ENCODE data around the gene TMCO4. TPM values are rescaled to one million over a fixed set of nuclear protein-coding genes. Genes with fewer than 3 reads are reported as not detected.

Gene TMCO4
- polyA plus RNA-seq, 4 donors: 13.1 to 59.0 (median 37.0) TPM

DNA sequence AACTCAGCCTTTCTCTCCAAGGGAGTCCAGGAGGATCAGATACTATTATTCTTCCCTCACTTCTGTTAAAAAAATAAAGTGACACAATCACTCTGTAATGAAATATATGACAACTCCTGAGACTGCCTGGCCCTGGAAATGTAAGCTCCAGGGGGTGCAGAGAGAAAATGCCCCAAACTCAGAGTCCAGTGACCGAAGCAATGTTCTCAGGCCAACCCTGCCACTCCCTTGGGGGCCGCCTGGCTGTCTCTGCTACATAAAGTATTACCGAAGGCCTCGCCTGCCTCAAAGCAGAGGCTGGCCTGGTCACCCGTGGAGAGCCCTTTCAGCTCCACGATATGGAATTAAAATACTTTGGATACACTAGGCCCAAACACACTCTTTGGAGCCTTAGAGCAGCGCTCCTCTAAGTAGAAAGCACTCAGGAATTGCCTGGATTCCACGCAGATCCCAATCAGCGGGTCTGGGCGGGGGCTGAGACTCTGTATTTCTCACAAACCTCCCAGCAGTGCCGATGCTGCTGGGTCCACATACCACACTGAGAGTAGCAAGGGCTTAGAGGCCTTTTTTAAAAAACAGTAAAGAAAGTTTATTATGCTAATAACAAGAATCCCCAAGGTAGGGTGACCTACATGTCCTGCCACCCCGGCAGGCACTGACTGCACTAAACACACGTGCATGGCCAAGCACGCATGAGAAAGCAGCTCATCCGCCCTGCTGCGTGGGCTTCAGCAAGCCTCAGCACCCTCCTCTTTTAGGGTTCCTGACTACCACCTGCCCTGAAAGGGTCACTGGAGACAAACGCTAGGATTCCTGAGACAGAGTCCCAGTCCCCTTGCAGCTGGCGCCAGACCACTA is 31.1 kb downstream of the TMCO4 start:
- Histone ChIP-seq H3K27ac (ENCODE audit: low read depth in 1 of 3, low read length in 2 of 3) (no peak overlapping the region), H3K36me3 (ENCODE audit: control insufficient read depth in 3 of 3, insufficient read depth in 2 of 3, low read depth in 1 of 3, low read length in 3 of 3) (peaks cover 2 to 38% (median 11%) of the 10 kb centered on the region in 3 donors), H3K4me1 (ENCODE audit: control insufficient read depth in 3 of 3, insufficient read depth in 2 of 3, low read depth in 1 of 3, low read length in 2 of 3) (peaks cover 0 to 7% (median 2%) of the 10 kb centered on the region in 3 donors), H3K27me3 (ENCODE audit: control insufficient read depth in 3 of 3, insufficient read depth in 3 of 3, low read length in 3 of 3) (no peaks in the 10 kb centered on the region), H3K4me3 (ENCODE audit: low read depth in 1 of 3, low read length in 3 of 3) (no peak overlapping the region), H3K9me3 (ENCODE audit: control insufficient read depth in 2 of 2, insufficient read depth in 1 of 2, low read depth in 1 of 2, low read length in 1 of 2) (no peaks in the 10 kb centered on the region)
- 88 to 95% (median 91%) methylated on average over 18 of the region's 18 CpGs for WGBS, 3 donors
- FAIRE-seq (no peak), DNase-seq (no peak)

DNA sequence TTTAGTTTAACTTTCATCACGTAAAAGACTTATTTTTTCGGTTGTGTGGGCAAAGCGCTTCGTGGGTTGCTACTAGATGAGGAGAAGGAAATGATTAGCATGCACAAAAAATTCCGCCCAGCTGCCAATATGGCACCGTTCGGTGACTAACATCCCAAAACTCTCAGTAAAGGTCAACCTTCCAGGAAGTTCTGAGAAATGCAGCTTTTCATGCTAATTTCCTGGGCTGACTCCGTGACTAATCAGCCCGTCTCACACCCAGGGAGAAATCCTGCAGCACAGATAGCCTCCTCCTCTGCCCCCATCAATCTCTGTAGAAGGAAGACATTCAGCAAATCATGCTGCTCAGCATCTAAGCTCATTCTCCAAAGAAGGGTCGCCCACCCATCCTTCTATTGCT is 34.1 kb downstream of the TMCO4 start:
- no peak for DNase-seq
- Histone ChIP-seq H3K4me3 (ENCODE audit: low read depth in 1 of 3, low read length in 3 of 3) (no peak overlapping the region), H3K27ac (ENCODE audit: low read depth in 1 of 3, low read length in 2 of 3) (peak overlapping the region; percentile 31 to 83 (median 53)), H3K9me3 (ENCODE audit: control insufficient read depth in 2 of 2, insufficient read depth in 1 of 2, low read depth in 1 of 2, low read length in 1 of 2) (no peaks in the 10 kb centered on the region), H3K27me3 (ENCODE audit: control insufficient read depth in 3 of 3, insufficient read depth in 3 of 3, low read length in 3 of 3) (no peaks in the 10 kb centered on the region), H3K36me3 (ENCODE audit: control insufficient read depth in 3 of 3, insufficient read depth in 2 of 3, low read depth in 1 of 3, low read length in 3 of 3) (peaks cover 2 to 31% (median 11%) of the 10 kb centered on the region in 3 donors), H3K4me1 (ENCODE audit: control insufficient read depth in 3 of 3, insufficient read depth in 2 of 3, low read depth in 1 of 3, low read length in 2 of 3) (peaks cover 0 to 7% (median 2%) of the 10 kb centered on the region in 3 donors)
- WGBS, 3 donors: 66 to 78% (median 69%) methylated on average over 10 of the region's 10 CpGs
- FAIRE-seq: no peak

DNA sequence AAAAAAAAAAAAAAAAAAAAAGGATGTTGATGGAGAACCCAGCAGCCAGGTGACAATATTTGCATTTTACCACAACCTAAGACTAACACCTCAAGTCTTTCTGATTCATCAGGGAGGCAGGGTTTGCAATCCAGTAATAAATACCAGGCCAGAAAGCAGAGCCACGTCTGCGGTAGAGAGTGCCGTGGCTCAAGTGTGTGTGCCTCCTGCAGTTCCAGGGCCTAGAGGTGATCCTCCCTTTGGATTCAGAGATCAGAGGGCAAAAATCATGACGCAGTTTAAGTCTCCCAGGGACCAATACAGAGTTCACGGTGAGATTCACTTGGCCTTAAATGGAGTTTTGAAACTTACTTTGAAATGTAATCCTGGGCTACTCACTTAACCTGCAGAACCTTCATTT is 34.9 kb downstream of the TMCO4 start:
- DNase-seq (peak; percentile 67 to 84), FAIRE-seq (no peak)
- no peaks in the 10 kb centered on the region for H3K9me3 ChIP-seq (ENCODE audit: control insufficient read depth in 2 of 2, insufficient read depth in 1 of 2, low read depth in 1 of 2, low read length in 1 of 2)
- peaks cover 2 to 26% (median 5%) of the 10 kb centered on the region in 3 donors for H3K36me3 ChIP-seq (ENCODE audit: control insufficient read depth in 3 of 3, insufficient read depth in 2 of 3, low read depth in 1 of 3, low read length in 3 of 3)
- H3K4me3 ChIP-seq (ENCODE audit: low read depth in 1 of 3, low read length in 3 of 3): no peak overlapping the region
- peaks cover 0 to 7% (median 2%) of the 10 kb centered on the region in 3 donors for H3K4me1 ChIP-seq (ENCODE audit: control insufficient read depth in 3 of 3, insufficient read depth in 2 of 3, low read depth in 1 of 3, low read length in 2 of 3)
- H3K27me3 ChIP-seq (ENCODE audit: control insufficient read depth in 3 of 3, insufficient read depth in 3 of 3, low read length in 3 of 3): no peaks in the 10 kb centered on the region
- H3K27ac ChIP-seq (ENCODE audit: low read depth in 1 of 3, low read length in 2 of 3): peak overlapping the region; percentile 31 to 83 (median 53)
- 43 to 70% (median 43%) methylated on average over 5 of the region's 5 CpGs for WGBS, 3 donors

DNA sequence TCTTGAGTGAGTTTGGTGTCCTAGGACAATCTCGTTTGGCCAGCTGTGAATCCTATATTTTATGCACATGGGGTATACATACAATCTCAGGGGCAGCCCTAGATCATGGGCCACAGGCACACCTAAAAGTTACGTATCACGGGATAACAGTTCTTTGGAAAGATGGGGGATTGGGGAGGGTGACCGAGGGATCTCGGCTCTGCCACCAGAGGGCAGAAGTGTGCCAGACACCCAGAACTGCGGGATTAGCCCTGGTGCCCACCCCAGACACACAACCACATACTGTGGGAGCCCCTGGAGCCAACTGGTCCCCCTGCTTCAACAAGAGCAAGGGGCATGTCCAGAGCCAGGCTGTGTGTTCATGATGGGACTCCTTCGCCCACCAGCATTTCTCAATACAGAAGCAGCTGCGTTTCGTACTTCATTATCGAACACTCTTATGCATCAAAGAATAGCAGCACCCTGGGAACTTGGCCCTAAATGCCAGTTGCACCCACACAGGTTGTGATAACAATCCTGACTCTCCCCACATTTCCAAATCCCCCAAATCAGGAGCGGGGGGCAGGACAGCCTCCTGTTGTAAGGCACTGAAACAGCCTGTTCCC is 37.4 kb downstream of the TMCO4 start:
- peaks cover 0 to 15% (median 5%) of the 10 kb centered on the region in 3 donors for H3K36me3 ChIP-seq (ENCODE audit: control insufficient read depth in 3 of 3, insufficient read depth in 2 of 3, low read depth in 1 of 3, low read length in 3 of 3)
- peaks cover 0 to 18% (median 7%) of the 10 kb centered on the region in 3 donors for H3K4me1 ChIP-seq (ENCODE audit: control insufficient read depth in 3 of 3, insufficient read depth in 2 of 3, low read depth in 1 of 3, low read length in 2 of 3)
- FAIRE-seq (no peak), DNase-seq (peak in 1 of 2 donors; percentile 50)
- no peak overlapping the region for H3K4me3 ChIP-seq (ENCODE audit: low read depth in 1 of 3, low read length in 3 of 3)
- H3K27ac ChIP-seq (ENCODE audit: low read depth in 1 of 3, low read length in 2 of 3): no peak overlapping the region
- peaks cover 0 to 2% of the 10 kb centered on the region in 2 donors for H3K9me3 ChIP-seq (ENCODE audit: control insufficient read depth in 2 of 2, insufficient read depth in 1 of 2, low read depth in 1 of 2, low read length in 1 of 2)
- H3K27me3 ChIP-seq (ENCODE audit: control insufficient read depth in 3 of 3, insufficient read depth in 3 of 3, low read length in 3 of 3): no peaks in the 10 kb centered on the region
- WGBS, 3 donors: 49 to 59% (median 56%) methylated on average over 11 of the region's 11 CpGs

DNA sequence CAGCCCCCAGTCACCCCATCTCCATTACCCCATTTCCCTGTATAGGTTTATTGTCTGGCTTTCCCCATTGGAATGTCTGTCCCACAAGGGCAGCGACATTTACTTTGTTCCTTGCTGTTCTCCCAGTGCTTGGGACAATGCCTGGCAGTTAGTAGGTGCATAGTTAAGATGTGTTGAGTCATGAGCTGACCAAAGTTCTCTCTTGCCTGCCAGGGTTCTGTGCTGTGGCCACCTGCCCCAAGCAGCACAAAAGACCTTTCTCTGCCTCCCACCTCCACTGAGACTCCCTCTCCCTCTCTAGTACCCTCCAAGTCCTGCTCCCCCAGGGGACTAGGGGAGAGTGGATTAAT is 40.0 kb downstream of the TMCO4 start:
- H3K4me3 ChIP-seq (ENCODE audit: low read depth in 1 of 3, low read length in 3 of 3): no peak overlapping the region
- 26 to 63% (median 40%) methylated on average over 1 of the region's 1 CpG for WGBS, 3 donors
- no peaks in the 10 kb centered on the region for H3K27me3 ChIP-seq (ENCODE audit: control insufficient read depth in 3 of 3, insufficient read depth in 3 of 3, low read length in 3 of 3)
- peak; percentile 21 to 86 for DNase-seq
- peaks cover 0 to 13% (median 9%) of the 10 kb centered on the region in 3 donors for H3K4me1 ChIP-seq (ENCODE audit: control insufficient read depth in 3 of 3, insufficient read depth in 2 of 3, low read depth in 1 of 3, low read length in 2 of 3)
- peak overlapping the region in 2 of 3 donors; percentile 79 to 89 for H3K27ac ChIP-seq (ENCODE audit: low read depth in 1 of 3, low read length in 2 of 3)
- peaks cover 2 to 19% (median 5%) of the 10 kb centered on the region in 3 donors for H3K36me3 ChIP-seq (ENCODE audit: control insufficient read depth in 3 of 3, insufficient read depth in 2 of 3, low read depth in 1 of 3, low read length in 3 of 3)
- no peak for FAIRE-seq
- H3K9me3 ChIP-seq (ENCODE audit: control insufficient read depth in 2 of 2, insufficient read depth in 1 of 2, low read depth in 1 of 2, low read length in 1 of 2): peaks cover 0 to 7% of the 10 kb centered on the region in 2 donors

DNA sequence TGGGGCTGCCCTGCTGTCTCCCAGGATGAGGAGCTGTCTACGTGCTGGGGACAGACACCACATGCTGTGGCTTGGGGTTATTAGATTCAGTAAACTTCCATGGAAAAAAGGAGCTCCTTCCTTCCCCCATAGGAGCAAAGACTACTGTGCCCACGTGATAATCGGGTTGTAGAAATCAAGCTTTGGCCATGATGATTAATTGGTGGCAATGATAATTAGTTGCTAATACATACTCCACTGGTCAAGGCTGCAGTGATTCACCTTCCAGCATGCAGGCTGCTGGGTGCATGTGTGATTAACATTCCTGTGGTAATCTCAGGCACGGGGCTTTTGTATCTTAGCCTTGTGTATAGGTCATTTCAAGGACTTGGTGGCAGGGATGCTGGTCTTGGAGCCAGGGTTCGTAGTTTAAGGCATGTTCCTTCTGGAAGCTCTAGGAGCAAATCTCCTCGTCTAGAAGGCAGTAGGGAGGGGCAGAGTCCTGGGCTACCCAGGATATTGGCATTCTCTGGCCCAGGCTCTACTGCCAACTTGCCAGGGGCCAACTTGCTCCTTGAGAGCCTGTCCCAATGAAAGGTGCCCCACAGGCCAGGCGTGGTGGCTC is 41.4 kb downstream of the TMCO4 start:
- Histone ChIP-seq H3K4me3 (ENCODE audit: low read depth in 1 of 3, low read length in 3 of 3) (no peak overlapping the region), H3K27me3 (ENCODE audit: control insufficient read depth in 3 of 3, insufficient read depth in 3 of 3, low read length in 3 of 3) (no peaks in the 10 kb centered on the region), H3K9me3 (ENCODE audit: control insufficient read depth in 2 of 2, insufficient read depth in 1 of 2, low read depth in 1 of 2, low read length in 1 of 2) (peaks cover 0 to 7% of the 10 kb centered on the region in 2 donors), H3K36me3 (ENCODE audit: control insufficient read depth in 3 of 3, insufficient read depth in 2 of 3, low read depth in 1 of 3, low read length in 3 of 3) (peaks cover 0 to 14% (median 2%) of the 10 kb centered on the region in 3 donors), H3K4me1 (ENCODE audit: control insufficient read depth in 3 of 3, insufficient read depth in 2 of 3, low read depth in 1 of 3, low read length in 2 of 3) (peaks cover 0 to 20% (median 7%) of the 10 kb centered on the region in 3 donors), H3K27ac (ENCODE audit: low read depth in 1 of 3, low read length in 2 of 3) (peak overlapping the region; percentile 0 to 89 (median 87))
- no peak for FAIRE-seq
- peak; percentile 59 to 98 for DNase-seq
- 23 to 66% (median 43%) methylated on average over 7 of the region's 7 CpGs for whole genome bisulfite sequencing, 3 donors

DNA sequence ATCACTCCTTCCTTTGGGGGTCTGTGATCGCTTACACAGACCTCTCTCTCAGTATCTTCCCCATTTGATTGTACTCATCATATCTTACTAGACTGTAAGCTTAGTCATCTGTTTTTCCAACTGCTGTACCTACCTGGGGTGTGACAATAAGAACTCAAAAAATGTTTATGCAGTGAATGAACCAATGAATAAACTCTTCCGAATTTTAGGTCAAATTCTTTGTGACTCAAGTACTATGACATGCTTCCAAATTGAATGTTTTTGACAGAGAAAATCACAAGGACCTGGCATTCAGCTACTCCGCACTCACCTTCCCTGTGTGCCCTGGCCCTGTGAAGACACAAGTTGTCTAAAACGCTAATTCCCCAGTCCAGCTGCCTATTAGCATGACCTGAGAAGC is 42.1 kb downstream of the TMCO4 start:
- Histone ChIP-seq H3K27ac (ENCODE audit: low read depth in 1 of 3, low read length in 2 of 3) (peak overlapping the region in 2 of 3 donors; percentile 59 to 85), H3K4me1 (ENCODE audit: control insufficient read depth in 3 of 3, insufficient read depth in 2 of 3, low read depth in 1 of 3, low read length in 2 of 3) (peaks cover 0 to 20% (median 7%) of the 10 kb centered on the region in 3 donors), H3K36me3 (ENCODE audit: control insufficient read depth in 3 of 3, insufficient read depth in 2 of 3, low read depth in 1 of 3, low read length in 3 of 3) (peaks cover 0 to 12% (median 2%) of the 10 kb centered on the region in 3 donors), H3K27me3 (ENCODE audit: control insufficient read depth in 3 of 3, insufficient read depth in 3 of 3, low read length in 3 of 3) (no peaks in the 10 kb centered on the region), H3K9me3 (ENCODE audit: control insufficient read depth in 2 of 2, insufficient read depth in 1 of 2, low read depth in 1 of 2, low read length in 1 of 2) (peaks cover 0 to 7% of the 10 kb centered on the region in 2 donors), H3K4me3 (ENCODE audit: low read depth in 1 of 3, low read length in 3 of 3) (no peak overlapping the region)
- DNase-seq (no peak), FAIRE-seq (no peak)
- WGBS, 3 donors: 93 to 98% (median 95%) methylated on average over 4 of the region's 4 CpGs

DNA sequence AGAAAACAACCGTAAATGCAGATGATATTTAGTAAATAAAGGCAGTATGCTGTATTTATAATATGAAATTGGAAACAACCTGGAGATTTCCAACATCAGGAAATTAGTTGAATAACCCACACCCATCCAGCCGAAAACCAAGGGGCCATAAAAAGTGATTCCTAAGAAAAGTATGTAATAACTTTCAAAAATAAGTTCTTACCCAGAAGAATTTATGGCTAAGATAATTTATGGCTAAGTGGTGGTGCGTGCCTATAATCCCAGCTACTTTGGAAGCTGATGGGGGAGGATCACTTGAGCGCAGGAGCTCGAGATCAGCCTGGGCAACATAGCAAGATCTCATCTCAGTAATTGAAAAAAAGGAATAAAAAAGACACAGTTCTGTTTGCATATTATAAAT is 43.2 kb downstream of the TMCO4 start:
- no peak overlapping the region for H3K27ac ChIP-seq (ENCODE audit: low read depth in 1 of 3, low read length in 2 of 3)

More for the DNA sequence above, 43.2 kb downstream of the TMCO4 start:
- DNase-seq (no peak), FAIRE-seq (no peak)
- H3K36me3 ChIP-seq (ENCODE audit: control insufficient read depth in 3 of 3, insufficient read depth in 2 of 3, low read depth in 1 of 3, low read length in 3 of 3): peaks cover 0 to 10% (median 2%) of the 10 kb centered on the region in 3 donors
- WGBS, 3 donors: 80 to 86% (median 83%) methylated on average over 5 of the region's 5 CpGs
- no peak overlapping the region for H3K4me3 ChIP-seq (ENCODE audit: low read depth in 1 of 3, low read length in 3 of 3)
- no peaks in the 10 kb centered on the region for H3K27me3 ChIP-seq (ENCODE audit: control insufficient read depth in 3 of 3, insufficient read depth in 3 of 3, low read length in 3 of 3)
- peaks cover 0 to 28% (median 7%) of the 10 kb centered on the region in 3 donors for H3K4me1 ChIP-seq (ENCODE audit: control insufficient read depth in 3 of 3, insufficient read depth in 2 of 3, low read depth in 1 of 3, low read length in 2 of 3)
- H3K9me3 ChIP-seq (ENCODE audit: control insufficient read depth in 2 of 2, insufficient read depth in 1 of 2, low read depth in 1 of 2, low read length in 1 of 2): peaks cover 0 to 7% of the 10 kb centered on the region in 2 donors

All from small intestine (tissue), 7 donors.